NCI-H446 (cell line): ENCODE results near the gene ORC4.

Experiments
- DNase-seq, 2 experiments: peaks; one replicate each; lab custom pipeline; 2025; lab: John Stamatoyannopoulos, UW

Gene ORC4

GRCh38 chr2:148020111-148021058, at the start of gene ORC4:
Gene ORC4, minus strand, starts transcription at chr2:148020737. Its CDS starts 44,779 bp downstream, at chr2:147975958.
- peak; percentile 98 for DNase-seq

GRCh38 chr2:148067801-148068200, 47.3 kb upstream of the ORC4 start:
- no peak for DNase-seq

GRCh38 chr2:148065936-148066335, 45.4 kb upstream of the ORC4 start:
- DNase-seq = no peak

- DNase-seq = no peak
Observed at GRCh38 chr2:148063633-148064032, 43.1 kb upstream of the ORC4 start.

GRCh38 chr2:148058641-148059040, 38.1 kb upstream of the ORC4 start:
- DNase-seq = no peak

- no peak for DNase-seq
Observed at GRCh38 chr2:148052687-148053086, 32.1 kb upstream of the ORC4 start.

GRCh38 chr2:148049284-148049683, 28.7 kb upstream of the ORC4 start:
- no peak for DNase-seq

- DNase-seq = no peak
Observed at GRCh38 chr2:148048475-148049221, 28.1 kb upstream of the ORC4 start.

- no peak for DNase-seq
Observed at GRCh38 chr2:148046802-148047201, 26.3 kb upstream of the ORC4 start.

- no peak for DNase-seq
Observed at GRCh38 chr2:148044322-148044721, 23.8 kb upstream of the ORC4 start.

GRCh38 chr2:148042219-148042618, 21.7 kb upstream of the ORC4 start:
- no peak for DNase-seq

GRCh38 chr2:148039783-148040182, 19.2 kb upstream of the ORC4 start:
- no peak for DNase-seq

GRCh38 chr2:148032215-148032614, 11.7 kb upstream of the ORC4 start:
- DNase-seq = no peak

GRCh38 chr2:148031152-148031551, 10.6 kb upstream of the ORC4 start:
- no peak for DNase-seq

- no peak for DNase-seq
Observed at GRCh38 chr2:148028781-148029180, 8.2 kb upstream of the ORC4 start.

GRCh38 chr2:148027822-148028221, 7.3 kb upstream of the ORC4 start:
- no peak for DNase-seq

- DNase-seq = no peak
Observed at GRCh38 chr2:148026573-148026972, 6.0 kb upstream of the ORC4 start.

- no peak for DNase-seq
Observed at GRCh38 chr2:148023861-148024260, 3.3 kb upstream of the ORC4 start.

GRCh38 chr2:148022882-148023281, 2.3 kb upstream of the ORC4 start:
- no peak for DNase-seq

- DNase-seq = no peak
Observed at GRCh38 chr2:148022351-148022750, 1.8 kb upstream of the ORC4 start.

- no peak for DNase-seq
Observed at GRCh38 chr2:148021886-148022285, 1.3 kb upstream of the ORC4 start.

GRCh38 chr2:148021059-148021861, 723 bp upstream of the ORC4 start, which contains the start of gene MBD5:
Gene MBD5, plus strand, starts transcription at chr2:148021091.
- DNase-seq = peak; percentile 51 to 66
